Epidermal melanocyte (primary cell): ENCODE results near the gene CARD6.
"Not testable (repeated sequence)": the region's sequence is repeated elsewhere in the genome, so short reads cannot be mapped to it uniquely, and the experiment has no call there.

Experiments used
- DNase-seq: peaks from one replicate; pipeline ENCODE4 v3.0.0; 2011; ENCODE audit warnings: low spot score; ENCODE audit not compliant: insufficient read length

CARD6 gene

DNA sequence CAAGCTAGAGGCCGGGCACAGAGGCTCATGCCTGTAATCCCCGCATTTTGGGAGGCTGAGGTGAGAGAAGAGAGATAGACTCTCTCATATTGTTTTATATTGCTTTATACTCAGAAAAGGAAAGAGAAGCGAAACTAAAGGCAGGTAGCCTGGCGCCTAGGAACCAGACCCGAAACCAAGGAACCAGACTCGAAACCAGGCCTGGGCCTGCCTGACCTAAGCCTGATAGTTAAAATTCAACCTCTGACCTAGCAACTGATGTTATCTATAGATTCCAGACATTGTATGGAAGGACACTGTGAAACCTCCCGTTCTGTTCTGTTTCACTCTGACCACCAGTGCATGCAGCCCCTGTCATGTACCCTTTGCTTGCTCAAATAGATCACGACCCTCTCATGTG, 31.1 kb downstream of the CARD6 start:
- not testable (repeated sequence) for DNase-seq

GRCh38 chr5:40873286-40873880, 32.2 kb downstream of the CARD6 start:
- DNase-seq: no peak

GRCh38 chr5:40875958-40876357, 34.8 kb downstream of the CARD6 start:
- DNase-seq: no peak

DNA sequence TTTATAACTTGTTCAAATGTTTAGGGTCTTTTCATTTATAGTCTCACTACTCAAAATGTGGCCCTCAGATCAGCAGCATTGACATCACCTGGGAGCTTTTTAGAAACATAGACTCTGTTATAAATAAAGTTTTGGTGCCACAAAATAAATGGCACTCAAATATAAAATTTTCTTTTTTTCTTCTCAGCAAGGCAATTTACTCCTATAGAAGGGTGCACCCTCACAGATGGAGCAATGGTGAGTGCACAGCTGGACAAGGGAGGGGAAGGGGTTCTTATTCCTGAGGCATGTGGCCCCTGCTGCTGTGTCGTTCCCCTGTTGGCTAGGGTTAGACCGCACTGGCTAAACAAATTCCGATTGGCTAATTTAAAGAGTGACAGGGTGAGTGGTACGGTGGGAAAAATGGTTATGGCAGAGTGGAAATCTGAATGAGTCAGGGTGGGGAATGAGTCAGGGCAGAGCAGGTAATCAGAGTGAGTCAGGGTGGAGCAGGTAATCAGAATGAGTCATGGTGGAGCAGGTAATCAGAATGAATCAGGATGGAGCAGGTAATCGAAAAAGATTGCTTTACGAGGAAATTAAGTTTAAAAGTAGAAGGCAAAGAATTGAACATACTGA, 36.3 kb downstream of the CARD6 start:
- no peak for DNase-seq

- DNase-seq: no peak
These were observed 38.2 kb downstream of the CARD6 start for GRCh38 chr5:40879163-40879942.

DNA sequence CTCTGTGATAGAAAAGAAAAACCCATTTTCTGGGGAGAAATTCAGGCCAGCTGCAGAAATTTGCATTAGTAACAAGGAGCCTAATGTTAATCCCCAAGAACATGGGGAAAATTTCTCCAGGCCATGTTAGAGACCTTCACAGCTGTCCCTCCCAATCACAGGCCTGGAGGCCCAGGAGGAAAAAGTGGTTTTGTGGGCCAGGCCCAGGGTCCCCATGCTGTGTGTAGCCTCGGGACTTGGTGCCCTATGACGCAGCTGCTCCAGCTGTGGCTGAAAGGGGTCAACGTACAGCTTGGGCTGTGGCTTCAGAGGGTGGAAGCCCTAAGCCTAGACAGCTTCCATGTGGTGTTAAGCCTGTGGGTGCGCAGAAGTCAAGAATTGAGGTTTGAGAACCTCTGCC, 41.1 kb downstream of the CARD6 start:
- no peak for DNase-seq

DNA sequence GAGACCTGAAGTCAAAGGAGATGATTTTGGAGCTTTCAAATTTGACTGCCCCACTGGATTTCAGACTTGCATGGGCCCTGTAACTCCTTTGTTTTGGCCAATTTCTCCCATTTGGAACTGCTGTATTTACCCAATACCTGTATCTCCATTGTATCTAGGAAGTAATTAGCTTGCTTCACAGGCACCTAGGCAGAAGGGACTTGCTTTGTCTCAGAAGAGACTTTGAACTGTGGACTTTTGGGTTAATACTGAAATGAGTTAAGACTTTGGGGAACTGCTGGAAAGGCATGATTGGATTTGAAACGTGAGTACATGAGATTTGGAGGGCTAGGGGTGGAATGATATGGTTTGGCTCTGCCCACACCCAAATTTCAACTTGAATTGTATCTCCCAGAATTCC, 41.9 kb downstream of the CARD6 start:
- not testable (repeated sequence) for DNase-seq

- not testable (repeated sequence) for DNase-seq
These were observed 54.6 kb downstream of the CARD6 start for GRCh38 chr5:40895440-40896425.

DNA sequence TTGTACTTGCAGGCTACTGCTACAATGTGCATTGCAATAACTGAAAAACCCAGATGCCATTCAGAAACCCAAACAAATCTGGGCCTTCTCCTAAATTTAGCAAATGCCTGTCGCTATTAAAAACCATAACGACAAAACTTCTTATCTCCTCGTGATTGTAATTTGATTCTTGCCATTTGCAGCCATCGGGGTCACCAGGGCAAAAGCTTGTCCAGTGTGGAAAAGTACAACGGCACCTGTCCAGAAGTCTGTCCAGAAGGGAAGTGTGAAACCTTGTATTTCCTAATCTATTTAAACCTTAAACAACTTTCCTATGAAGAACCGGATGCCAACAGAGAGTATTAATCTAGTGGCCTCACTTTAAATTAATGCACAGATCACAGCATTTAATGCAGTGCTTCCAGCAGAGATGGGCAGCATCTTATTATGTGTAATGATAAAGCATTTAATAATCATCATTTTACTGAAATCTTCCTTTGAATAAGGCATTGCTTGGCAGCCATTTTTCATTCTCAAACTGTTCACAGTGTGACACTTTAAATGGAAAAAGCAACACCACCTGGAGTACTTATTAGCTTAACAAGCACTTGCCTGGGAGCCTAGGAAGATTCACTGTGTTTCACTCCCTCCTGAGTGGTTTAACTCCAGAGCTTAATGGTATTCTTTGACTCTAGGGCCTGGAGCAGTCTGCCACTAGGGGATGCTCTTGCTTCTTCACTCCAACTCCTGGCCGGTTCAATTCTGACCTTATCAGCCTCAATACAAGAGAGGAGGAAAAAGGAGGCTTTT, 63.2 kb downstream of the CARD6 start:
- DNase-seq: no peak

- no peak for DNase-seq
These were observed 63.8 kb downstream of the CARD6 start for GRCh38 chr5:40904994-40905306.

- DNase-seq: no peak
These were observed 65.2 kb downstream of the CARD6 start for GRCh38 chr5:40906351-40906751.

GRCh38 chr5:40909264-40909663, 68.1 kb downstream of the CARD6 start, which contains the start of gene C7:
C7 (plus strand) TSS chr5:40909497; CDS start chr5:40909611, 114 bp downstream.
- no peak for DNase-seq

- DNase-seq: no peak
These were observed 68.6 kb downstream of the CARD6 start for GRCh38 chr5:40909723-40910122.
